DND-41 (cell line): ENCODE measurements around the gene MAPK14.

Experiments used
- CTCF ChIP-seq: IDR thresholded peaks from 2 replicates; pipeline ENCODE4 v1.5.1; 2012; ENCODE audit warnings: borderline replicate concordance, low read length, moderate library complexity, mild to moderate bottlenecking; ENCODE audit not compliant: poor library complexity, severe bottlenecking; ENCODE audit errors: extremely low read depth
- EZH2 ChIP-seq: IDR thresholded peaks from 3 replicates; pipeline ENCODE4 v1.6.1; 2012; ENCODE audit warnings: borderline replicate concordance, low read depth, mild to moderate bottlenecking, moderate library complexity, low read length, inconsistent platforms; ENCODE audit not compliant: severe bottlenecking

- TF ChIP-seq CTCF (no peak), EZH2 (no peak)
Observed at GRCh38 chr6:36063318-36064060, 35.9 kb downstream of the MAPK14 start.
